GM19324 (cell line): ENCODE measurements around the gene RNF186.

Source experiments
- ATAC-seq: cut with Tn5 transposase; IDR thresholded peaks from one replicate; pipeline ENCODE4 v1.9.1; 2021; ENCODE audit warnings: mild to moderate bottlenecking, moderate library complexity; ENCODE audit not compliant: unreplicated experiment, low FRiP score

Gene RNF186

DNA sequence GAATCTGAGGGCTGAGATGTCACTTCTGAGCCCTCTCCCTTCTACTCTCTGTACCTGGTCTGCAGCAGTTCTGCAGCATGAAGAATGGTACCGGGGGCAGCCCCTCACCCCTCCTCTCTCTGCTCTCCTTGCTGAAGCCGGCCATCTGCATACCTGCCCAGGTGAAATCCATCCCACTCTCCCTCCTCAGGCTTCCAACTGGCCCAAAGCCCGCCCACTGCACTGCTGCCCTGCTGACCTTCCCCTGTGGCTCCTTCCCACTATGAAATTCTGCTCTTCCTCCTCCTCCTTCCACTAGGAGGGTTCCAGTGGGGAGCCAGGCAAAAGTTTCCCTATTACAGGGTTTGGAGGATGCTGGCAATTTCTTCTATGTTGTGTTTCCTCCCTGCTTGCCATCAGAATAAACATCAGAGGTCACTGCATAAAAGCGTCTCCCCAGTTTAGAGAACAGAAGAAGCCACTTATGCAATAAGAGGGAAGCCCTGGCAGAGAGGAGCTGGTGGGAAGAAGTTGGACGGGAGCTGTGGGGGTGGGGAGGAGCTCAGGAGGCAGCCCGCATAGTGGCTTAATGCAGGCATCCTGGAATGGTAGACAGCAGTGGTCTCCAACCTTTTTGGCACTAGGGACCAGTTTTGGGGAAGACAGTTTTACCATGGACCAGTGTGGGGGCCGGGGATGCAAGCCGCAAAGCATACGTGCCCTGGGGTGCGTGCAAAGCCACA, 45.7 kb downstream of the RNF186 start:
- no peak for ATAC-seq

GRCh38 chr1:19768353-19769210, 46.5 kb downstream of the RNF186 start:
- no peak for ATAC-seq

DNA sequence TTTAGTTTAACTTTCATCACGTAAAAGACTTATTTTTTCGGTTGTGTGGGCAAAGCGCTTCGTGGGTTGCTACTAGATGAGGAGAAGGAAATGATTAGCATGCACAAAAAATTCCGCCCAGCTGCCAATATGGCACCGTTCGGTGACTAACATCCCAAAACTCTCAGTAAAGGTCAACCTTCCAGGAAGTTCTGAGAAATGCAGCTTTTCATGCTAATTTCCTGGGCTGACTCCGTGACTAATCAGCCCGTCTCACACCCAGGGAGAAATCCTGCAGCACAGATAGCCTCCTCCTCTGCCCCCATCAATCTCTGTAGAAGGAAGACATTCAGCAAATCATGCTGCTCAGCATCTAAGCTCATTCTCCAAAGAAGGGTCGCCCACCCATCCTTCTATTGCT, 49.5 kb downstream of the RNF186 start:
- no peak for ATAC-seq

- ATAC-seq, result no peak
These were observed 50.2 kb downstream of the RNF186 start for GRCh38 chr1:19764848-19765247.
